Muscle of arm (tissue), 12 donors: ENCODE results near the gene PPCS. TPM values are rescaled to one million over a fixed set of nuclear protein-coding genes. Genes with fewer than 3 reads are reported as not detected.
"Not testable (repeated sequence)": the region's sequence is repeated elsewhere in the genome, so short reads cannot be mapped to it uniquely, and the experiment has no call there.

ENCODE experiments used
- DNase-seq: peaks from one replicate; pipeline ENCODE4 v3.0.0-alpha.2; 2013
- polyA plus RNA-seq, 12 donors: library from polyadenylated mRNA; unstranded; fragments of 120-200 nt; gene quantifications; one replicate each; pipeline ENCODE4 v1.2.1, GENCODE V29; 2013; ENCODE audit not compliant: insufficient read length in 12 of 12

The PPCS gene
- polyA plus RNA-seq, 12 donors = 32.5 to 93.4 (median 42.0) TPM; not detected in 1

- DNase-seq = no peak
These were observed 22.0 kb upstream of the PPCS start for GRCh38 chr1:42434340-42434739.

DNA sequence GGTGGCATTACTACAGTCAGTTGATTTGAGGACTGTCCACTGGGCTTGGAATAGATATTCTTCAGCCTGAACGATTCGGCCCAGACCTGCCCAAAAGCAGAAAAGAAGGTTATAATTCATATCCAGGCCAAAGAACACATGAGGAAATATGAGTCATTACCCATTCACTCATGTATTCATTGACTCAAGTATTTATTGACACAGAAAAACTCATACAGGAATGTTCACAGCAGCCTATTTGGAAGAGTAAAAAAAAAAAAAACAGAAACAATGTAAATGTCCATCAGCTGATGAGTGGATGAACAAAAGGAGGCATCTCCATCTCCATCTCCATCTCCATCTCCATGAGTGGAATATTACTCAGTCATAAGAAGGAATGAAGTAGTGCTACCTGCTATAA, 16.4 kb upstream of the PPCS start:
- no peak for DNase-seq

GRCh38 chr1:42442662-42443061, 13.7 kb upstream of the PPCS start:
- no peak for DNase-seq

DNA sequence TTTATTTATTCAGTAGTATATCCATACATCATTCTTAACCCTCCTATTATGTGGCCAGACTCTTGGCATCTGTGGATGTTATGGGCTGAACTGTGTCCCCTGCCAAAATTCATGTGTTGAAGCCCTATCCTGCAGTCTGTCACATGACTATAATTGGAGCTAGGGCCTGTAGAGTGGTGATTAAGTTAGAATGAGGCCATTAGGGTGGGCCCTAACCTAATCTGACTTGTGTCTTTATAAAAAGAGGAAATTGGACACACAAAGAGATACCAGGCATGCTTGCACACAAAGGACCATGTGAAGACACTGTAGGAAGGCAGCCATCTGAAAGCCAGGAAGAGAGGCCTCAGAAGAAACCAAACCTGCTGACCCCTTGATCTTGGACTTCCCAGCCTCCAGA, 7.1 kb upstream of the PPCS start:
- DNase-seq = no peak

GRCh38 chr1:42450061-42450460, 6.3 kb upstream of the PPCS start:
- no peak for DNase-seq

- DNase-seq = no peak
These were observed 3.0 kb upstream of the PPCS start for GRCh38 chr1:42453386-42453785.

- no peak for DNase-seq
These were observed 1.9 kb upstream of the PPCS start for GRCh38 chr1:42454403-42454802.

DNA sequence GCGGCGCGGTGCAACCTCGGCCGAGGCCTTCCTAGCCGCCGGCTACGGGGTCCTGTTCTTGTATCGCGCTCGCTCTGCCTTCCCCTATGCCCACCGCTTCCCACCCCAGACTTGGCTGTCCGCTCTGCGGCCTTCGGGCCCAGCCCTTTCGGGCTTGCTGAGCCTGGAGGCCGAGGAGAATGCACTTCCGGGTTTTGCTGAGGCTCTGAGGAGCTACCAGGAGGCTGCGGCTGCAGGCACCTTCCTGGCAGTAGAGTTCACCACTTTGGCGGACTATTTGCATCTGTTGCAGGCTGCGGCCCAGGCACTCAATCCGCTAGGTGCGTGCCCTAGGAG, 379 bp downstream of the PPCS start:
- peak; percentile 57 for DNase-seq

- no peak for DNase-seq
These were observed 4.9 kb downstream of the PPCS start for GRCh38 chr1:42461196-42461595.

- DNase-seq = peak; percentile 96
These were observed 6.8 kb downstream of the PPCS start, which contains the start of gene CCDC30 for GRCh38 chr1:42462828-42463763. TSS of gene CCDC30 (plus strand) at chr1:42463286. CDS start at chr1:42480552, 17,266 bp downstream.

GRCh38 chr1:42463921-42464320, 7.6 kb downstream of the PPCS start:
- no peak for DNase-seq

DNA sequence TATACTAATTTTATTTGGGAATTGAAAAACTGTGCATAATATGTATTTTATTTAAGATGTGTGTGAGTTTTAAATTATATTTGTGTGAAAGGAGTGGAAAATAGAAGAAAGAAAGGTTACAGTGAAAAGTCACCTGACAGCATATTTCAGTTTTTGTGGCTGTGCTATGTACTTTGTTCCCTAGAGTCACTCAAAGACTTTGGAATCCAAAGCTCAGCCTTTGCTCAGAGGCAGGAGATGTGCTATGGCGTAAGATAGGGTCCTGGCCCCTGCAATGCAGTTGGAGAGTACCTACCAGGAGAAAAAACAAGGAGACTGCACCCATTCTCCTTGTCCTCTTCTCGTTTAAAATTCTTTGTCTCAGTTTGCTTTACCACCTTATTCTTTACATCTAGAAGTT, 9.7 kb downstream of the PPCS start:
- DNase-seq = no peak

DNA sequence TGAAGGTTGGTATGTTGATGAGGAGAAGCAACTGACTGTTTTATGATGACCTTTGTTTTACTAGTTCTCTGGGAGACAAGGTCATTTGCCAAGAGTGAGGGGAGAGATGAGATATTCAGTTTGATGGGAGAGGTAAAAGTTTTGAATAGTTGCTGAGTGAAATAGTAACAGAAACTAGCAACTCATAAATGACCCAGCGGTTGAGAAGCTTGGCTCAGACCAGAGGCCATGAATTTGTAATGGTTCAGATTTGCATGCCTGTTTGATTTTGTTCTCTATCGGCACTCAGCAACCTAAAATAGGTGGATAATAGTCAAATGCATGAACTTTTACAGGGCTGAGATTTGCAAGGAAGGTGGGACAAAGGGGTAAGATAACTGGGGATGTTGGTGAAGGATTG, 13.4 kb downstream of the PPCS start:
- DNase-seq = no peak

- DNase-seq = no peak
These were observed 20.3 kb downstream of the PPCS start for GRCh38 chr1:42476605-42477004.

GRCh38 chr1:42477354-42477753, 21.0 kb downstream of the PPCS start:
- not testable (repeated sequence) for DNase-seq

DNA sequence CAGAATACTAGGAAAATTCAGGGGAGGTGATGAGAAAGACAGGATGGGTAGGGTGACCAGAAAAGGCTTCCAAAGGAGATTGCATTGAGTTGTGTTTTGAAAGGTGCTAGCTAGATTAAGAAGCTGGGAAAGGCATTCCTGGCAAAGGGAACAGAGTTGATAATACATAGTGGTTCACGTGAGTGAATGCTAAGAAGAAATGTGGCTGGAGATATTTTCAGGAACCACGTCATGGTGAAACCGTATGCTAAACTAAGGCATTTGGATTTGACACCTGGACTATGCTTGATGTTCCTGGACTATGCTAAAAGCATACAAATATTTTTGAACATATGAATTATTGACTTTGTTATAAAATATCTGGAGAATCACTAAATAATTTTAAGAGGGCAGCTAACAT, 21.4 kb downstream of the PPCS start:
- no peak for DNase-seq

DNA sequence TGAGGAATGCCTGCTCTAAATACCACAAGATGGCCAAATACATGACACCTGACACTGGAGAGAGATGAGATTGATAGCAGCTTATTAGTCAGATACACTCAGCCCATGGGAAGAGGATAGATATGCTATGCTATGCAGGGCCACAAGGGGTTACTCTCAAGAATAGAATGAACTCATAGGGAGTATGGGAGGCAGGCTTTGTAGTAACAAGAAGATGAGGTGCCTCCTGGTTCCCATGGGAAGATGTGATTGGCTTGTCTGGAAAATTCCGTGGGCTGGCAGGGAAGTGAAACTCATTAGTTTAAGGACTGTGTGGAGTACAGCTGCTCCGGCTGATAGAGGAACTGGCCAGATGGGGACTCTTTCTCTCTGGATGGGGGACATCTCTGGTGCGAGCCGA, 23.3 kb downstream of the PPCS start:
- no peak for DNase-seq

GRCh38 chr1:42480921-42481320, 24.6 kb downstream of the PPCS start:
- DNase-seq = no peak

GRCh38 chr1:42482635-42483153, 26.4 kb downstream of the PPCS start:
- no peak for DNase-seq

- no peak for DNase-seq
These were observed 28.0 kb downstream of the PPCS start for GRCh38 chr1:42484382-42484781.

DNA sequence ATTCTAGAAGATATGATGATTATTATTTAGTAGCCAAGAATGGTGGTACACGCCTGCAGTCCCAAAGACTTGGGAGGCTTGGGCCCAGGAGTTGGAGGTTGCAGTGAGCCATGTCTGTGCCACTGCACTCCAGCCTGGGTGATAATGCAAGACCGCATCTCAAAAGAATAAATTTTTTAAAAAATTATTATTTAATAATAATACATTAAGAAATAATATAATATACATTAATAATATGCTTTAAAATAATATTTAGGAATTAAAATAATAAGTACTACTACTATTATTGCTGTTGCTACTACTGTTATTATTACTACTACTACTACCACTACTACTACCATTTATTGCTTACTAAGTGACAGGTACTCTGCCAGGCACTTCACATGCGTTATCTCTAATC, 33.9 kb downstream of the PPCS start:
- no peak for DNase-seq

- not testable (repeated sequence) for DNase-seq
These were observed 45.7 kb downstream of the PPCS start for GRCh38 chr1:42502031-42502430.

DNA sequence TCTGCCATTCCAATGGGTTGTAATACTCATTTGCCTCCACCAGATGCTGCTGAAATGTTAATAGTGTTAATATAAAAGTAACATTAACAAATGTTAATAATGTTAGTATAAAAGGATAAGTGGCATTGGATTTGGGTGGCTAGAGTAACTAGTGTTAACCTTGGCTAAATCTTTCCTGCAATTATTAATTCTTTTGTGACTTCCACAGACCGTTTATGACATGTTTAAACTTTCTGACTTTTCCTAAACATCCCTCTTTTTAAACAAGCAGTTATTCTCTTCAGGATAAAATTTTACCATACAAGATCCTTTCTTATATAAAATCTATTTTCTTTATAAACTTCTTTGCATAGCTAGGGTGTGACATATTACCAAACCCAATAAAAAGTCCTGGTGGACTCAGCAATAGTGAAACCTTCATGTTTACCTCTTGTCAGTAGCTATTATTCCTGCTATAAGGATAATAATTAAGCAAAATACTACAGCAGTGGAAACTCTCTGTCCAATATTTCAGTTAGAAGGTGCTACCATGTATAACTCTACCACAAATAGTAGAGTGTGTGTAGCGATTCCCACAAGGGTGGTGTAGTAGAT, 48.3 kb downstream of the PPCS start:
- no peak for DNase-seq
